Testis (tissue), 3 donors: Measurements from ENCODE around the gene VIL1. TPM values are rescaled to one million over a fixed set of nuclear protein-coding genes. Genes with fewer than 3 reads are reported as not detected.

ENCODE experiments used
- DNase-seq: peaks from one replicate; pipeline ENCODE4 v3.0.0-alpha.2; 2019
- H3K27ac ChIP-seq, 2 donors: fragments of 200-600 bp; sonication (generic); one replicate each; pipeline ENCODE4 v1.5.1; 2019
- H3K27me3 ChIP-seq: fragments of 200-600 bp; sonication (generic); one replicate; pipeline ENCODE4 v1.5.1; 2019
- H3K36me3 ChIP-seq: fragments of 200-600 bp; sonication (generic); one replicate; pipeline ENCODE4 v1.5.1; 2017; ENCODE audit warnings: low read depth; ENCODE audit errors: missing control alignments
- H3K4me1 ChIP-seq: fragments of 200-600 bp; sonication (generic); one replicate; pipeline ENCODE4 v1.5.1; 2019
- H3K4me3 ChIP-seq, 2 donors: fragments of 200-600 bp; sonication (generic); one replicate each; pipeline ENCODE4 v1.5.1; 2017 to 2019
- H3K9me3 ChIP-seq: fragments of 200-600 bp; sonication (generic); one replicate; pipeline ENCODE4 v1.5.1; 2017
- CTCF ChIP-seq, 3 experiments: fragments of 450-650 bp in 2 of 3; fragments of 200-600 bp in 1 of 3; sonication (generic) in 1 of 3; IDR thresholded peaks; one replicate each; pipeline ENCODE4 v1.5.1; 2016 to 2019; ENCODE audit warnings: antibody characterized with exemption in 3 of 3, mild to moderate bottlenecking in 2 of 3, moderate library complexity in 1 of 3
- POLR2A ChIP-seq: fragments of 450-650 bp; IDR thresholded peaks from one replicate; pipeline ENCODE4 v1.6.1; 2017; ENCODE audit warnings: antibody characterized with exemption, mild to moderate bottlenecking, moderate library complexity
- WGBS, 2 donors: methylation state at CpG; one replicate each; pipeline ENCODE4 v1.1.5; 2018; 5-methylcytosine and 5-hydroxymethylcytosine counted together
- intact Hi-C: fragments of 100-400 bp; cut with DNase I; formaldehyde crosslinking; loops from one replicate; pipeline ENCODE4 v1.15.1; 2023; ENCODE audit warnings: low total_unique reads
- polyA plus RNA-seq: library from polyadenylated mRNA; stranded (reverse); fragments of 350-450 nt; fragmentation: Illumina TruSeq; extraction: RNeasy Lipid Tissue Mini Kit (QIAGEN cat#74804); gene quantifications from one replicate; pipeline ENCODE4 v1.2.3, GENCODE V29; 2014; ENCODE audit warnings: low read depth, low replicate concordance; ENCODE audit not compliant: insufficient read depth
- total RNA-seq, 2 donors: library from RNA; depleted of rRNA; stranded (reverse); fragments of >200 nt; gene quantifications; one replicate each; pipeline ENCODE4 v1.2.3, GENCODE V29; 2016

Gene VIL1
- total and polyA plus RNA-seq, 3 donors from 2014 or later: 0.50 to 1.6 (median 0.71) TPM

GRCh38 chr2:218406209-218406948, 12.5 kb upstream of the VIL1 start:
- intact Hi-C loops: loop anchor here (10.0 kb wide), 1 partner anchor 148 kb away; no protein-coding TSS in a partner anchor
- TF ChIP-seq CTCF (IDR thresholded peaks at IDR 0.05) (peak; percentile 66 to 70 (median 68)), POLR2A (no peak)
- Histone ChIP-seq H3K9me3 (no peaks in the 10 kb centered on the region), H3K36me3 (no peaks in the 10 kb centered on the region), H3K27ac (peak overlapping the region; percentile 66 to 90), H3K27me3 (no peaks in the 10 kb centered on the region), H3K4me1 (peaks cover 33% of the 10 kb centered on the region), H3K4me3 (peak overlapping the region; percentile 54 to 55)
- WGBS, 2 donors: 0% methylated on average over 33 to 48 of the region's 56 CpGs
- DNase-seq: peak; percentile 96

GRCh38 chr2:218406949-218407618, 11.8 kb upstream of the VIL1 start:
- peak overlapping the region; percentile 54 to 55 for H3K4me3 ChIP-seq
- intact Hi-C loops: loop anchor here (10.0 kb wide), 1 partner anchor 148 kb away; no protein-coding TSS in a partner anchor
- H3K36me3 ChIP-seq: no peaks in the 10 kb centered on the region
- TF ChIP-seq CTCF (IDR thresholded peaks at IDR 0.05) (no peak), POLR2A (no peak)
- peaks cover 27% of the 10 kb centered on the region for H3K4me1 ChIP-seq
- WGBS, 2 donors: 2% methylated on average over 13 of the region's 13 CpGs
- H3K27ac ChIP-seq: peak overlapping the region; percentile 66 to 90
- DNase-seq: peak; percentile 69
- H3K9me3 ChIP-seq: no peaks in the 10 kb centered on the region
- no peaks in the 10 kb centered on the region for H3K27me3 ChIP-seq

GRCh38 chr2:218407717-218408116, 11.2 kb upstream of the VIL1 start:
- no peak for TF ChIP-seq POLR2A
- TF ChIP-seq CTCF (IDR thresholded peaks at IDR 0.05): no peak
- H3K27me3 ChIP-seq: no peaks in the 10 kb centered on the region
- H3K36me3 ChIP-seq: no peaks in the 10 kb centered on the region
- no peaks in the 10 kb centered on the region for H3K9me3 ChIP-seq
- no peak for DNase-seq
- H3K4me1 ChIP-seq: peaks cover 27% of the 10 kb centered on the region
- intact Hi-C loops: loop anchor here (10.0 kb wide), 1 partner anchor 147 kb away; no protein-coding TSS in a partner anchor
- no peak overlapping the region for H3K4me3 ChIP-seq
- WGBS, 2 donors: 36 to 56% methylated on average over 8 of the region's 8 CpGs
- H3K27ac ChIP-seq: peak overlapping the region in 1 of 2 donors; percentile 90

GRCh38 chr2:218418321-218418716, 604 bp upstream of the VIL1 start:
- Histone ChIP-seq H3K27ac (no peak overlapping the region), H3K9me3 (no peaks in the 10 kb centered on the region), H3K27me3 (no peaks in the 10 kb centered on the region), H3K4me1 (no peaks in the 10 kb centered on the region), H3K36me3 (no peaks in the 10 kb centered on the region), H3K4me3 (no peak overlapping the region)
- WGBS, 2 donors: 90 to 92% methylated on average over 4 to 5 of the region's 5 CpGs
- intact Hi-C loops: no loop called here
- no peak for DNase-seq
- TF ChIP-seq POLR2A: no peak
- TF ChIP-seq CTCF (IDR thresholded peaks at IDR 0.05): no peak
